Nephron progenitor cell (in vitro differentiated cells): ENCODE results near the gene FHL2.

Experiments
- DNase-seq: peaks from one replicate; pipeline ENCODE4 v3.0.0; 2021
- H3K27ac Mint-ChIP-seq: 2 replicates; pipeline ENCODE4 v1.8.0; 2021; ENCODE audit warnings: mild to moderate bottlenecking, moderate library complexity, mixed read lengths
- H3K27me3 Mint-ChIP-seq: 2 replicates; pipeline ENCODE4 v1.8.0; 2021; ENCODE audit warnings: mild to moderate bottlenecking, low read depth, mixed read lengths; ENCODE audit not compliant: poor library complexity
- H3K36me3 Mint-ChIP-seq: 2 replicates; pipeline ENCODE4 v1.8.0; 2021; ENCODE audit warnings: low read depth, mixed read lengths
- H3K4me1 Mint-ChIP-seq: 2 replicates; pipeline ENCODE4 v1.8.0; 2021; ENCODE audit warnings: mixed read lengths
- H3K4me3 Mint-ChIP-seq: 2 replicates; pipeline ENCODE4 v1.8.0; 2021; ENCODE audit warnings: mild to moderate bottlenecking, moderate library complexity, mixed read lengths
- H3K9me3 Mint-ChIP-seq: 2 replicates; pipeline ENCODE4 v1.8.0; 2021; ENCODE audit warnings: mild to moderate bottlenecking, moderate library complexity, mixed read lengths
- TF ChIP-seq, protein P1 (sequence below): fragments of 200-600 bp; sonication (generic); IDR thresholded peaks from 2 replicates; pipeline ENCODE4 v1.5.0; 2021; ENCODE audit warnings: antibody characterized with exemption

FHL2 gene

DNA sequence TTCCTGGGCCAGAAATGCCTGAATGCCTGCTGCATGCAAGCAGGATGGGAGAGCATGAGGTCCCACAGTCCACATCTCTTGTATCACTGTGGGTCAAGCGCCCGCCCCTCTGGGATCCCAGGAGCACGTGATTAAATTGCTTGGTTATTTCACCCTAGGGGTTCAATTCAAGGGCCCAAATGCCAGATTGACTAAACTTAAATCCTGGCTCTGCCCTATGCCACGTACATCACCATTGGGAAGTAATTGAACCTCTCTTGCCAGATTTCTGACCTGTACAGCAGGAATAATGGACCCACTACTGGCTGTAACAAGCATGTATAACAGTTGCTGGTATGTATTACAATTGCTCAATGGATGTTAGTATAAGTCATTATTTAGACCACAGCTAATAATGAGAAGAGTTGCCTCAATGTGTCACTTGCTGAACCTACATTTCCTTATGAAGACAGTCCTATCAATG lies 19.9 kb downstream of the FHL2 start:
- H3K27me3 Mint-ChIP-seq: no peaks in the 10 kb centered on the region
- H3K9me3 Mint-ChIP-seq: no peaks in the 10 kb centered on the region
- TF ChIP-seq, protein P1, sequence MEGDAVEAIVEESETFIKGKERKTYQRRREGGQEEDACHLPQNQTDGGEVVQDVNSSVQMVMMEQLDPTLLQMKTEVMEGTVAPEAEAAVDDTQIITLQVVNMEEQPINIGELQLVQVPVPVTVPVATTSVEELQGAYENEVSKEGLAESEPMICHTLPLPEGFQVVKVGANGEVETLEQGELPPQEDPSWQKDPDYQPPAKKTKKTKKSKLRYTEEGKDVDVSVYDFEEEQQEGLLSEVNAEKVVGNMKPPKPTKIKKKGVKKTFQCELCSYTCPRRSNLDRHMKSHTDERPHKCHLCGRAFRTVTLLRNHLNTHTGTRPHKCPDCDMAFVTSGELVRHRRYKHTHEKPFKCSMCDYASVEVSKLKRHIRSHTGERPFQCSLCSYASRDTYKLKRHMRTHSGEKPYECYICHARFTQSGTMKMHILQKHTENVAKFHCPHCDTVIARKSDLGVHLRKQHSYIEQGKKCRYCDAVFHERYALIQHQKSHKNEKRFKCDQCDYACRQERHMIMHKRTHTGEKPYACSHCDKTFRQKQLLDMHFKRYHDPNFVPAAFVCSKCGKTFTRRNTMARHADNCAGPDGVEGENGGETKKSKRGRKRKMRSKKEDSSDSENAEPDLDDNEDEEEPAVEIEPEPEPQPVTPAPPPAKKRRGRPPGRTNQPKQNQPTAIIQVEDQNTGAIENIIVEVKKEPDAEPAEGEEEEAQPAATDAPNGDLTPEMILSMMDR: no peak
- no peak overlapping the region for H3K4me3 Mint-ChIP-seq
- H3K27ac Mint-ChIP-seq: no peak overlapping the region
- peaks cover 43% of the 10 kb centered on the region for H3K4me1 Mint-ChIP-seq
- H3K36me3 Mint-ChIP-seq: peaks cover 20% of the 10 kb centered on the region
- DNase-seq: no peak

DNA sequence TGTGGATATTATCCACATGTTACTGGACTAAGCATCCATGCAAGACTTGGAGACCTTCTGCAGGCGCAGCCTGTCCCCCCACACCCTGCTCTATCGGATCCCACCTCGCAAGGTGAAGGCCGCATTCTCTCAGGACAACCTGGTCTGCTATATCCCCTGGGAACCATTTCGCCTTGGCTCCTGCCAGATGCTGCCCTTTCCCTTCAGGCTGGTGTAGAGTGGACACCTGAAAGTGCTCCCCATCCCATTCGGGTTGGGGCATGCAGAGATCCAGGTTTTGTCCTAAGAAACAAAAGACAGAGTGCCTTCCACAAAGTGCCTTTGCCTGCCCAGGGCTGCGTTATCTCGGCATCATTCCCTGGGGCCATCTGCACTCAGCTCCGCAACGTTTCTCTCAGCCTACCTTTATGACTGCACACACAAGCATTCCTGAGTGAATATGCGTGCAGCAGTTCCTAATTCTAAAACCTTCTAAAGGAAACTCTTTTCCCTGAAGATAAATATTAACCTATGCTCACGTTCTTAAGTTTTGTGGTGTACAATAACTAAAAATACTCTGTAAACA lies 20.5 kb downstream of the FHL2 start:
- Mint-ChIP-seq H3K36me3 (peaks cover 17% of the 10 kb centered on the region), H3K27me3 (no peaks in the 10 kb centered on the region), H3K4me1 (peaks cover 39% of the 10 kb centered on the region), H3K27ac (no peak overlapping the region), H3K4me3 (no peak overlapping the region), H3K9me3 (no peaks in the 10 kb centered on the region)
- no peak for DNase-seq
- TF ChIP-seq, protein P1: no peak

DNA sequence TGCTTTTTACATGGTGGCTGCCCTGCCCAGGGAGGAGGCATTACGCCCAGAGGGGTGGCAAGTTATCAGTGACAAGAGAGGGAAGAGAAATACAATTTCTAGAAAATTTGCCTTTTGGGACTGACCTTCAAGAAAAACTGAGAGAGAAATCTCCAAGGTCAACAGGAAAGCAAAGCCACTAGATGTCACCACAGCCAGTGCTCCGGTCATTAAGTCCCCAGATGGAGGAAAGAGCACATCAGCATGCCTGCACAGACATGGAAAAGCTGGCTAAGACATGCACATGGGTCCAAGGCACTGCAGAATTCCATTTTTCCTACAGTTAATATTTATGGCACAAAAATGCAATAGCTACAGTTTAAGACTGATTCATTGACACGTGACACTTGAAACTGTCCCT lies 21.0 kb downstream of the FHL2 start:
- H3K27ac Mint-ChIP-seq: no peak overlapping the region
- H3K4me3 Mint-ChIP-seq: no peak overlapping the region
- no peak for DNase-seq
- no peaks in the 10 kb centered on the region for H3K9me3 Mint-ChIP-seq
- H3K4me1 Mint-ChIP-seq: peaks cover 37% of the 10 kb centered on the region
- TF ChIP-seq, protein P1: no peak
- H3K27me3 Mint-ChIP-seq: no peaks in the 10 kb centered on the region
- peaks cover 18% of the 10 kb centered on the region for H3K36me3 Mint-ChIP-seq

DNA sequence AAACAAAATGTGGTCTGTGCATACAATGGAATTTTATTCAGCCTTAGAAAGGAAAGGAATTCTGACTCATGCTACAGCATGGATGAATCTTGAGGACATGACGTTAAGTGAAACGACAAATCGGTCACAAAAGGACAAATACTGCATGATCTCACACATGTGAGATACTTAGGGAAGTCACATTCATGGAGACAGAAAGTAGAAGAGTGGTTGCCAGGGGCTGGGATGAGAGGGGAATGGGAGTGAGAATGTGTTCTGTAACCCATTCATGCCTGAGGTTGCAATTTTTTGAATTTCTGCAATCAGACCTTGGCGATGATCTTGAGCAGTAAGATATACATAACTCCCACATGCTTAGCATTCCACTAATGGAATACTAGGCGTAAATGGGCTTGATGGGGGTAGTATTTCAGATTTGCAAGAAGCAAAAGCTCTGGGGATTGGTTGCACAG lies 22.0 kb downstream of the FHL2 start:
- no peak for DNase-seq
- peaks cover 37% of the 10 kb centered on the region for H3K4me1 Mint-ChIP-seq
- H3K9me3 Mint-ChIP-seq: no peaks in the 10 kb centered on the region
- H3K4me3 Mint-ChIP-seq: no peak overlapping the region
- no peaks in the 10 kb centered on the region for H3K27me3 Mint-ChIP-seq
- peak overlapping the region; percentile 34 for H3K27ac Mint-ChIP-seq
- TF ChIP-seq, protein P1: no peak
- peaks cover 20% of the 10 kb centered on the region for H3K36me3 Mint-ChIP-seq

GRCh38 chr2:105376010-105376409 lies 22.8 kb downstream of the FHL2 start:
- Mint-ChIP-seq H3K36me3 (peaks cover 20% of the 10 kb centered on the region), H3K9me3 (no peaks in the 10 kb centered on the region), H3K27ac (no peak overlapping the region), H3K27me3 (no peaks in the 10 kb centered on the region), H3K4me3 (no peak overlapping the region), H3K4me1 (peaks cover 37% of the 10 kb centered on the region)
- DNase-seq: no peak
- TF ChIP-seq, protein P1: no peak

GRCh38 chr2:105375001-105375561 lies 23.8 kb downstream of the FHL2 start:
- DNase-seq: no peak
- Mint-ChIP-seq H3K36me3 (peaks cover 21% of the 10 kb centered on the region), H3K27ac (peak overlapping the region; percentile 32), H3K4me1 (peaks cover 38% of the 10 kb centered on the region), H3K27me3 (no peaks in the 10 kb centered on the region), H3K4me3 (no peak overlapping the region), H3K9me3 (no peaks in the 10 kb centered on the region)
- TF ChIP-seq, protein P1: no peak
